Thyroid gland (tissue), 4 donors: ENCODE data around the gene ANKRD39. TPM values are rescaled to one million over a fixed set of nuclear protein-coding genes. Genes with fewer than 3 reads are reported as not detected.

Source experiments
- DNase-seq, 2 donors: peaks; one replicate each; pipeline ENCODE4 v3.0.0-alpha.2; 2019
- H3K27ac ChIP-seq, 3 donors: fragments of 200-600 bp; sonication (generic); 1 replicate in 2 of 3; 2 replicates in 1 of 3; pipeline ENCODE4 v1.5.1; 2016 to 2019; ENCODE audit warnings: mild to moderate bottlenecking in 1 of 3, moderate library complexity in 1 of 3
- H3K27me3 ChIP-seq: fragments of 200-600 bp; sonication (generic); one replicate; pipeline ENCODE4 v1.5.1; 2019
- H3K36me3 ChIP-seq, 2 donors: fragments of 200-600 bp; sonication (generic); one replicate each; pipeline ENCODE4 v1.5.1; 2016 to 2019
- H3K4me1 ChIP-seq, 2 donors: fragments of 200-600 bp; sonication (generic); one replicate each; pipeline ENCODE4 v1.5.1; 2017 to 2019
- H3K4me3 ChIP-seq, 3 donors: fragments of 200-600 bp; sonication (generic); replicated peaks in 1 of 3; 1 replicate in 2 of 3; 2 replicates in 1 of 3; pipeline ENCODE4 v1.5.1; 2016; ENCODE audit warnings: mild to moderate bottlenecking in 1 of 3
- H3K9me3 ChIP-seq: fragments of 200-600 bp; sonication (generic); one replicate; pipeline ENCODE4 v1.5.1; 2017
- POLR2A ChIP-seq, 2 donors: fragments of 450-650 bp; IDR thresholded peaks; one replicate each; pipeline ENCODE4 v1.6.1; 2017; ENCODE audit warnings: antibody characterized with exemption in 2 of 2, mild to moderate bottlenecking in 2 of 2, moderate library complexity in 1 of 2
- WGBS, 2 donors: methylation state at CpG; one replicate each; pipeline ENCODE4 v1.1.5; 2017; 5-methylcytosine and 5-hydroxymethylcytosine counted together
- intact Hi-C: fragments of 100-400 bp; cut with DNase I; formaldehyde crosslinking; loops from one replicate; pipeline ENCODE4 v1.15.1; 2023
- total RNA-seq, 4 donors: library from RNA; depleted of rRNA; stranded (reverse); fragments of >200 nt; gene quantifications; one replicate each; pipeline ENCODE4 v1.2.3, GENCODE V29; 2016
- TF ChIP-seq, protein P1 (sequence below), 6 experiments: fragments of 200-600 bp in 3 of 6; fragments of 450-650 bp in 3 of 6; sonication (generic) in 3 of 6; IDR thresholded peaks; one replicate each; pipeline ENCODE4 v1.5.1; 2016 to 2019; ENCODE audit warnings: antibody characterized with exemption in 6 of 6, mild to moderate bottlenecking in 2 of 6, inconsistent platforms in 1 of 6, moderate library complexity in 1 of 6

ANKRD39 gene
- total RNA-seq, 4 donors from 2014 or later, result 11.6 to 25.7 (median 14.1) TPM

DNA sequence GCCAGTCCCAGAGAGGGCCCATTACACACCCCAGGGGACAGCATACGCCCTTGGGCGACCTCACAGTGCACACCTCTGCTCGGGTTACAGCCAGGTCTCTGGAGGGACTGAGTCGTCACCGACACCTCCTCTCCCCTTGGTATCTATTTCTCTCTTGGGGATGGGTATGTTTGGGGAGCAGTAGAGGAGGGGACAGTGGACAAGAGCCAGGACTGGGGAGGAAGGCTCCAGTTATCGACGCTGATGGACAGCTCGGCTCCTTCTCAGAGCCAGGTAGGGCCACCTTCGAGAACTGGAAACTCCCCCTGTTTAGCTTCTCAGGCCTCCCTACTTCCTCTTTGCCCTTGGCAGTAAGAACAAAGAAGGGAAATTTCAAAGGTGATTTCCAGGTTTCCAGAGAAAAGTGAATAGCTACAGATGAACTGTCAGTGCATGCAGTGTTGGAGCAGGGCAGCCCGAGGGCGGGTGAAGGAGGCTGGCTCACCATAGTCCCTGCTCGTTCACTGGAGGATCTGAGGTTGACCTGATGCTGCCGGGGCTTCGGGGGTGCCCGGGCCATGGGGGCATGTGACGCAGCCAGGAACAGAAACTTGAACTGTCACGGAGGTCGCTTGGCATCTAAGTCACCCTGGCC is 16.5 kb upstream of the ANKRD39 start:
- H3K4me1 ChIP-seq, result peaks cover 0 to 23% of the 10 kb centered on the region in 2 donors
- TF ChIP-seq POLR2A (IDR thresholded peaks at IDR 0.05), result no peak
- TF ChIP-seq, protein P1, sequence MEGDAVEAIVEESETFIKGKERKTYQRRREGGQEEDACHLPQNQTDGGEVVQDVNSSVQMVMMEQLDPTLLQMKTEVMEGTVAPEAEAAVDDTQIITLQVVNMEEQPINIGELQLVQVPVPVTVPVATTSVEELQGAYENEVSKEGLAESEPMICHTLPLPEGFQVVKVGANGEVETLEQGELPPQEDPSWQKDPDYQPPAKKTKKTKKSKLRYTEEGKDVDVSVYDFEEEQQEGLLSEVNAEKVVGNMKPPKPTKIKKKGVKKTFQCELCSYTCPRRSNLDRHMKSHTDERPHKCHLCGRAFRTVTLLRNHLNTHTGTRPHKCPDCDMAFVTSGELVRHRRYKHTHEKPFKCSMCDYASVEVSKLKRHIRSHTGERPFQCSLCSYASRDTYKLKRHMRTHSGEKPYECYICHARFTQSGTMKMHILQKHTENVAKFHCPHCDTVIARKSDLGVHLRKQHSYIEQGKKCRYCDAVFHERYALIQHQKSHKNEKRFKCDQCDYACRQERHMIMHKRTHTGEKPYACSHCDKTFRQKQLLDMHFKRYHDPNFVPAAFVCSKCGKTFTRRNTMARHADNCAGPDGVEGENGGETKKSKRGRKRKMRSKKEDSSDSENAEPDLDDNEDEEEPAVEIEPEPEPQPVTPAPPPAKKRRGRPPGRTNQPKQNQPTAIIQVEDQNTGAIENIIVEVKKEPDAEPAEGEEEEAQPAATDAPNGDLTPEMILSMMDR (IDR thresholded peaks at IDR 0.05), result no peak
- WGBS, 2 donors, result 43 to 44% methylated on average over 15 to 17 of the region's 18 CpGs

DNA sequence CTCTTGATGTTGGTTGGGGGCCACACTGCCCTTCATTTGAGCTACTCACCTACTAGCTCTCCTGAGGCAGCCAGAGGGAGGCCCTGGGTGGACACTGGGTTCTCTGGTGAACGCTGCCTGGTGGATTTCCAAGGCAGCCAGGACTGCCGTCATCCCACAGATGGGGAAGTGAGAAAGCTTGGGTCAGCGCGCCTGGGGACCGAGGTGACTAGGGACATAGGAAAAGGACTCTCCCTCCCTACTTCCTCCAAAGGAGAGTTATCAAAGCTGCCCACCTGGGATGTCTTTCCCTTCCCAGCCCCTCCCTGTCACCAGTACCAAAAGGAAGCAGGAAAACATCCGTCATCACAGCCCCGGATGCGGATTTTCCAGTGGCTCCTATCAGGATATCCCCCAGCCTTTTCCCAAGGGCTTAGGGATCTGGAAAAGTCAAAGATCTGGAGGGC is 15.9 kb upstream of the ANKRD39 start:
- no peak for TF ChIP-seq POLR2A (IDR thresholded peaks at IDR 0.05)
- TF ChIP-seq, protein P1 (IDR thresholded peaks at IDR 0.05), result no peak
- DNase-seq, result peak in 1 of 2 donors; percentile 33
- H3K4me3 ChIP-seq, result no peak overlapping the region
- no peaks in the 10 kb centered on the region for H3K36me3 ChIP-seq
- no peaks in the 10 kb centered on the region for H3K9me3 ChIP-seq
- peak overlapping the region in 2 of 3 donors; percentile 28 for H3K27ac ChIP-seq
- WGBS, 2 donors, result 52 to 77% methylated on average over 8 of the region's 8 CpGs
- intact Hi-C loops, result no loop called here
- H3K4me1 ChIP-seq, result peaks cover 0 to 23% of the 10 kb centered on the region in 2 donors
- H3K27me3 ChIP-seq, result no peaks in the 10 kb centered on the region

More for the DNA sequence above, 16.5 kb upstream of the ANKRD39 start:
- intact Hi-C loops, result no loop called here
- H3K27me3 ChIP-seq, result no peaks in the 10 kb centered on the region
- H3K36me3 ChIP-seq, result no peaks in the 10 kb centered on the region
- H3K9me3 ChIP-seq, result no peaks in the 10 kb centered on the region
- no peak overlapping the region for H3K4me3 ChIP-seq
- H3K27ac ChIP-seq, result peak overlapping the region in 2 of 3 donors; percentile 28
- no peak for DNase-seq

DNA sequence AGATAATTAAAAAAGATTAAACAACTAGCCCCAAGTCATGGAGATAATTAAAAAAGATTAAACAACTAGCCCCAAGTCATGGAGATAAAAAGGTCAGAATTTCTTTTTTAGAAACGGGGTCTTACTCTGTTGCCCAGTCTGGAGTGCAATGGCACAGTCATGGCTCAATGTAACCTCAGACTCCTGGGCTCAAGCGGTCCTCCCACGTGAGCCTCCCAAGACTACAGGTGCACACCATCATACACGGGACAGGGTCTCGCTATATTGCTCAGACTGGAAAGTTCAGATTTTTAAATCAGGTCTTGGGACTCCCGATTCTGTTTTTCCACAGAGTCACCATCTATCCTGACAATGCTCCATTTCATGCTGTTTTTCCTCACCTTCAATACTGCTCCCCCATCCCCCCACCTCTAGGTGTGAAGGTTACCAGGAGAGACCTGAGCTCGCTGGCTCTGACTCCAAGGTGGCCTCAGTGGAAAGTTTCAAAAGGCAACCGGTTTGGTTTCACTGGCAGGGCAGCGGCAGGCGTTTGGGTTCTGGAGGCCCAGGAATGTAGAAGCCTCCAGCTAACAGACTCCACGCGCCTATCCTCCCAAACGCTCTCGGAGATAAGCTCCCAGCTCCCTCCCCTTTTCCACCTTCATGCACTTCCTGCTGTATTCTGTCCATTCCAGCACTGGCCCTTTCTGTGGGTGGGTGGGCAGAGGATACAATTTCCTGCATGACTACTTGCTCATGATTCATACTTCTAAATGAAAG is 15.0 kb upstream of the ANKRD39 start:
- DNase-seq, result no peak
- TF ChIP-seq, protein P1 (IDR thresholded peaks at IDR 0.05), result no peak
- TF ChIP-seq POLR2A (IDR thresholded peaks at IDR 0.05), result no peak
- Histone ChIP-seq H3K36me3 (no peaks in the 10 kb centered on the region), H3K9me3 (no peaks in the 10 kb centered on the region), H3K4me1 (peaks cover 5 to 28% of the 10 kb centered on the region in 2 donors), H3K27ac (peak overlapping the region in 2 of 3 donors; percentile 7 to 28), H3K4me3 (no peak overlapping the region), H3K27me3 (no peaks in the 10 kb centered on the region)
- intact Hi-C loops, result no loop called here
- 78 to 82% methylated on average over 14 of the region's 14 CpGs for WGBS, 2 donors

DNA sequence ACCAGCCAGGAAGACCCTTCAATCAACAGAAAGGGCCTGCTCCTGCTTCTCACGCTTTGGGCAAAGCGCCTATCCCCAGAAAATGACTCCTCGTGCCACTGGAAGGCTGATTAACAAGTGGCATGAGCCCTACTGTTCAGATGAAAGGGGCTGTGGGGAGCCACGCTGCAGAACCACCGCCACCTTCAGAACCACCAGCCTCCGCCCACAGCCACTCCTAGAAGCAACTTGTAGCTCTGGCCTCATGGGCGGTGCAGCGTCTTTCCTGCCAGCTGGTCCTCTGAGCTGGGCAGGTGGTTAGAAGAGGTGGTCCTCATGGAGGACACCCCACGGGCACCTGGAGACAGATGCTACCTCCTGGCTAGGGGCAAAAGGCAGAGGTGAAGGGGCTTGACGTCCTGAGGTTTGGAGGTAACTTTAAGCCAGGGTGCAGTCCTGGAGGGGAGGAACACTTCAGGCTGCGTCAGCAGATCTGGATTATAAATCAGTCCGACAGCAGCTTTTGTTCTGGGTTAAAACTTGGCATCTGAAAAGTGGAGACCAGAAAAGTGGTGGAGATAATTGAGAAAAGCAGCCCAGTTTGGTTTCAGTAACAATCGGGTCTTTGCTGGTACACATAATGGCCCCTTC is 12.9 kb upstream of the ANKRD39 start:
- DNase-seq, result peak; percentile 59 to 65
- Histone ChIP-seq H3K36me3 (peaks cover 3 to 4% of the 10 kb centered on the region in 2 donors), H3K27ac (peak overlapping the region; percentile 92 to 97 (median 93)), H3K4me3 (peak overlapping the region in 2 of 3 donors; percentile 99 to 100), H3K4me1 (peaks cover 11 to 47% of the 10 kb centered on the region in 2 donors), H3K27me3 (no peaks in the 10 kb centered on the region), H3K9me3 (no peaks in the 10 kb centered on the region)
- intact Hi-C loops, result no loop called here
- 29 to 30% methylated on average over 9 to 13 of the region's 13 CpGs for WGBS, 2 donors
- TF ChIP-seq, protein P1 (IDR thresholded peaks at IDR 0.05), result no peak
- TF ChIP-seq POLR2A (IDR thresholded peaks at IDR 0.05), result peak in 1 of 2 donors; percentile 15
